Loucy (cell line): ENCODE data around the gene TDRD3.
"Not testable (repeated sequence)": the region's sequence is repeated elsewhere in the genome, so short reads cannot be mapped to it uniquely, and the experiment has no call there.

ENCODE experiments used
- H2AFZ ChIP-seq: fragments of 200-600 bp; sonication (generic); 2 replicates; pipeline ENCODE4 v1.6.0; 2016; ENCODE audit warnings: antibody characterized with exemption, mild to moderate bottlenecking, low read length, moderate library complexity
- H3F3A ChIP-seq: fragments of 200-600 bp; 2 replicates; pipeline ENCODE4 v1.6.0; 2016; ENCODE audit warnings: antibody characterized with exemption, low read depth, mild to moderate bottlenecking
- H3K27me3 ChIP-seq: fragments of 200-600 bp; sonication (generic); 2 replicates; pipeline ENCODE4 v1.6.1; 2014; ENCODE audit warnings: low read length, mild to moderate bottlenecking; ENCODE audit not compliant: insufficient read depth, poor library complexity, severe bottlenecking
- H3K36me3 ChIP-seq: fragments of 200-600 bp; sonication (generic); 2 replicates; pipeline ENCODE4 v1.6.1; 2016; ENCODE audit warnings: low read length; ENCODE audit not compliant: insufficient read depth
- H3K4me1 ChIP-seq: fragments of 200-600 bp; sonication (generic); 2 replicates; pipeline ENCODE4 v1.5.1; 2014; ENCODE audit warnings: low read length, mild to moderate bottlenecking; ENCODE audit not compliant: insufficient read depth, poor library complexity, severe bottlenecking
- H3K4me2 ChIP-seq: fragments of 200-600 bp; sonication (generic); 2 replicates; pipeline ENCODE4 v1.6.0; 2014; ENCODE audit warnings: antibody characterized with exemption, low read length, low read depth, mild to moderate bottlenecking; ENCODE audit not compliant: poor library complexity, severe bottlenecking
- H3K4me3 ChIP-seq: fragments of 200-600 bp; sonication (generic); 2 replicates; pipeline ENCODE4 v1.5.1; 2014; ENCODE audit warnings: low read length, mild to moderate bottlenecking, mixed read lengths; ENCODE audit not compliant: poor library complexity, severe bottlenecking
- H3K79me2 ChIP-seq: fragments of 200-600 bp; sonication (generic); 2 replicates; pipeline ENCODE4 v1.6.1; 2014; ENCODE audit warnings: low read length; ENCODE audit not compliant: insufficient read depth
- H3K9ac ChIP-seq: fragments of 200-600 bp; sonication (generic); 2 replicates; pipeline ENCODE4 v1.6.0; 2014; ENCODE audit warnings: mild to moderate bottlenecking, low read depth, low read length, moderate library complexity; ENCODE audit not compliant: poor library complexity, severe bottlenecking
- H3K9me2 ChIP-seq: fragments of 200-600 bp; sonication (generic); replicated peaks from 2 replicates; pipeline ENCODE4 v1.6.1; 2016; ENCODE audit warnings: low read depth, low read length, mixed read lengths
- H3K9me3 ChIP-seq: fragments of 200-600 bp; sonication (generic); 2 replicates; pipeline ENCODE4 v1.6.1; 2014; ENCODE audit warnings: mild to moderate bottlenecking, antibody characterized with exemption, low read length, low read depth; ENCODE audit not compliant: insufficient read depth
- H4K20me1 ChIP-seq: fragments of 200-600 bp; sonication (generic); 2 replicates; pipeline ENCODE4 v1.6.0; 2014; ENCODE audit warnings: antibody characterized with exemption, low read length, mild to moderate bottlenecking; ENCODE audit not compliant: insufficient read depth, poor library complexity, severe bottlenecking
- CTCF ChIP-seq: fragments of 200-600 bp; sonication (generic); conservative IDR thresholded peaks from 2 replicates; pipeline ENCODE4 v1.5.1; 2014; ENCODE audit warnings: mild to moderate bottlenecking, antibody characterized with exemption, low read length
- EZH2phosphoT487 ChIP-seq: fragments of 200-600 bp; IDR thresholded peaks from 2 replicates; pipeline ENCODE4 v1.6.1; 2018; ENCODE audit warnings: antibody characterized with exemption, mild to moderate bottlenecking, moderate library complexity, borderline replicate concordance

TDRD3 gene

GRCh38 chr13:60402022-60402421, 5.0 kb downstream of the TDRD3 start:
- H3K36me3 ChIP-seq: no peaks in the 10 kb centered on the region
- peaks cover 40% of the 10 kb centered on the region for H3K4me1 ChIP-seq
- no peaks in the 10 kb centered on the region for H3F3A ChIP-seq
- peak overlapping the region; percentile 45 for H3K4me2 ChIP-seq
- H3K4me3 ChIP-seq: no peak overlapping the region
- no peaks in the 10 kb centered on the region for H3K9me3 ChIP-seq
- H2AFZ ChIP-seq: no peak overlapping the region
- no peak overlapping the region for H3K9ac ChIP-seq
- TF ChIP-seq EZH2phosphoT487: no peak
- TF ChIP-seq CTCF: no peak
- no peaks in the 10 kb centered on the region for H3K9me2 ChIP-seq
- peaks cover 86% of the 10 kb centered on the region for H3K79me2 ChIP-seq
- no peaks in the 10 kb centered on the region for H3K27me3 ChIP-seq
- peaks cover 14% of the 10 kb centered on the region for H4K20me1 ChIP-seq

GRCh38 chr13:60407095-60407494, 10.1 kb downstream of the TDRD3 start:
- Histone ChIP-seq H3F3A (no peaks in the 10 kb centered on the region), H3K9me2 (no peaks in the 10 kb centered on the region), H3K79me2 (peaks cover 78% of the 10 kb centered on the region), H3K4me1 (peaks cover 24% of the 10 kb centered on the region), H3K4me3 (no peak overlapping the region), H4K20me1 (no peaks in the 10 kb centered on the region), H3K9ac (no peak overlapping the region), H3K36me3 (peaks cover 8% of the 10 kb centered on the region; the same call in 1 of the 2 replicates), H3K4me2 (no peak overlapping the region), H2AFZ (no peak overlapping the region), H3K27me3 (no peaks in the 10 kb centered on the region), H3K9me3 (peaks cover 8% of the 10 kb centered on the region; the same call in 1 of the 2 replicates)
- TF ChIP-seq CTCF: no peak
- no peak for TF ChIP-seq EZH2phosphoT487

- not testable (repeated sequence) for H3K9me3 ChIP-seq, H3K9ac ChIP-seq, H3K9me2 ChIP-seq, H3K36me3 ChIP-seq, H3K27me3 ChIP-seq, H3K4me3 ChIP-seq, H3F3A ChIP-seq, H2AFZ ChIP-seq, H4K20me1 ChIP-seq, H3K4me2 ChIP-seq
- peaks cover 24% of the 10 kb centered on the region for H3K4me1 ChIP-seq
- H3K79me2 ChIP-seq: peaks cover 76% of the 10 kb centered on the region
Observed at GRCh38 chr13:60407852-60408251, 10.8 kb downstream of the TDRD3 start.

- not testable (repeated sequence) for H3K36me3 ChIP-seq, H3K9me3 ChIP-seq, H3K4me3 ChIP-seq, H3F3A ChIP-seq, H2AFZ ChIP-seq, H3K9ac ChIP-seq, H3K9me2 ChIP-seq, H3K27me3 ChIP-seq, H4K20me1 ChIP-seq
- H3K4me2 ChIP-seq: peak overlapping the region; percentile 23
- H3K79me2 ChIP-seq: peaks cover 72% of the 10 kb centered on the region
- peaks cover 29% of the 10 kb centered on the region for H3K4me1 ChIP-seq
Observed at GRCh38 chr13:60409574-60410292, 12.7 kb downstream of the TDRD3 start.
